OCI-LY1 (cell line): ENCODE results near the gene RCOR3.

ENCODE experiments used
- CTCF ChIP-seq: fragments of 200-600 bp; sonication (generic), shearing (Covaris generic); IDR thresholded peaks from 2 replicates; pipeline ENCODE4 v1.5.1; 2017; ENCODE audit warnings: mild to moderate bottlenecking, antibody characterized with exemption, low read length, moderate library complexity, mixed read lengths
- EZH2 ChIP-seq: fragments of 200-600 bp; sonication (generic), shearing (Covaris generic); IDR thresholded peaks from 2 replicates; pipeline ENCODE4 v1.8.0; 2017; ENCODE audit warnings: borderline replicate concordance, mixed run types, mild to moderate bottlenecking, antibody characterized with exemption, low read length, moderate library complexity, mixed read lengths

- no peak for TF ChIP-seq CTCF
- TF ChIP-seq EZH2: no peak
Measured at GRCh38 chr1:211335522-211336157, 76.5 kb downstream of the RCOR3 start.
